DMS79 treated with DMSO at 0.1 percent for 48 hours (cell line): ENCODE results near the gene ZBTB47.
A peak's percentile ranks its signal among the peaks of the same experiment; 100 is the strongest.

Experiments
- DNase-seq: peaks from one replicate; lab custom pipeline; 2025; lab: John Stamatoyannopoulos, UW

ZBTB47 gene

DNA sequence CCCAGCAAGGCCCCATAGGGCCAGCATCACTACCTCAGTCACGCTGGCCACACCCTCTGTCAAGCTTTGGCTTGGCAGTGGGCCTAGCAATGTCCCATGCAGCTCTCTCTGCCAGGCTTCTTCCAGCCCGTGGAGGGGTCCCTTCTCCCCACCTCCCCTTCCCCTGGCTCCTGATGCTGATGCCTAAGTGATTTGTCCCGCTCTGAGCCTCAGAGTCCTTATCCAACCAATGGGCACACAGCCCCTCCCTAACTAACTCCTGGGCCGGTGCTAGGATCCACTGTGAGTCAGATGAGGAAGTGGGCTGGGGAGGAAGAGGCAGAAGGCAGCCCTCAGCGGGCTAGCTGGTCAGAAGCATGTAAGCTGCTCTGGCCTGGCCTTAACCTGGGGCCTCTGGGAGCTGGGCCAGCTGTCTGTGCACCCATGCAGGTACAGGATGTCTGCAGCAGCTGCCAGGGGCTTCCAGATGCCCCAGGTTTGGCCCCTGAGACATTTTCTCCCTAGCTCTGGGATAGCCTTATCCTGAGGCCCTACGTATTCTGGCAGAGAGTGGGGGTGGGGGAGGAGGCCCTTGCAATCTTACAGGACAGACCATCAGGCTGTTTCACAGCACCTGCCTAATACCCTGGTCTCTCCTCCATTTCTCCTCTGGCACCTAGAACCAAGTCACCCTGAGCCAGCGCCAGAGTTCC is 740 bp upstream of the ZBTB47 start:
- DNase-seq: peak; percentile 3

DNA sequence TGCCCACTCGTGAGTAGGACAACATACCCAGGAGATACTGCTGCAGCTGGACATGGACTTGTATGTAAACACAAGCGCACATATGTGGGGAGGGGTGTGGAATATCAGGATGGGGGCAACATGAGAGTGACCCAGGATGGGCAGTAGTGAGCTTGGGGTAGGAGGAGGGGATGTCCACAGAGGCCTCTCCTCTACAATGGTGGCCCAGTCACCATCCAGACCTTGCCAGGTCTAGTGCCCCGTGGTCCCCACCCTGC is 266 bp upstream of the ZBTB47 start:
- DNase-seq: no peak

DNA sequence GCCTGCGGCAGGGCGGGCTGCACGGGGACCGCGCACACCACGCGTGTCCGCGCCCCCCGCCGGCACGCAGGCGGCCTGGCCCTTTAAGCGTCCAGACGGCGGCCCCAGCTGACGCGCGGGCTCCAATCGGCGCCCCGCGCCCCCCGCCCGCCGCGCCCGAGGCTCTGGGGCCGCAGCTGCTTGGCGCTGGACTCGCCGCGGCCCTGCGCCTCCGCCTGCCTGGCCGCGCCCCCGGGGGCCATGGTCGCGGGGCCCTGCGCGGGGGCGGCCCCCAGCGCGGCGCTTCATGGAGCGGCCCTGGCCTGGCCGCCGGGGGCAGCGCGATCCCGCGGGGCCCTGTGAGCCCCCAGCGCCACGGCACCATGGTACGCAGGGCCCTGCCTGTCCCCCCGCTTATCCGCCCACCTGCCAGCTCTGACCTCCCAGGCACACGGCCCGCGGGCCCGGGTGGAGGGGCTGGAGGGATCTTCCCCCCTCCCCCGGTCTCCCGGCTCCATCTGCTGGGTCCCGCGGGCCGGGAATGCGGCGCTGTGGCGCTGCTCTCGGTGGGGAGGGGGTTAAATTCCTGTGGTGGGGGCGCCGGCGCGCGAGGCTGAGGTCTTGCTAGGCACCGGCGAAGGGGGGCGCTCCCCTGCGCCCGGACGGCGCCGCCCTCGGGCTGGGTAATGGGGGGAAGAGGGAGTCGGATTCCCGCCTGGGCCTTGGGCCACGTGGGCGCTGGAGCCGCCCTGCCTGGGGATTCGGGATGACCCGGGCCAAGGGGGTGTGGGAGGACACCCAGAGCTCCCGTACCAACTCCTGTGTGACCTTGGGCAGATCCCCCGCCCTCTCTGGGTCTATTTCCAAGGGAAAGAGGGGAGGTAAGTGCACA is 1.1 kb downstream of the ZBTB47 start:
- no peak for DNase-seq

DNA sequence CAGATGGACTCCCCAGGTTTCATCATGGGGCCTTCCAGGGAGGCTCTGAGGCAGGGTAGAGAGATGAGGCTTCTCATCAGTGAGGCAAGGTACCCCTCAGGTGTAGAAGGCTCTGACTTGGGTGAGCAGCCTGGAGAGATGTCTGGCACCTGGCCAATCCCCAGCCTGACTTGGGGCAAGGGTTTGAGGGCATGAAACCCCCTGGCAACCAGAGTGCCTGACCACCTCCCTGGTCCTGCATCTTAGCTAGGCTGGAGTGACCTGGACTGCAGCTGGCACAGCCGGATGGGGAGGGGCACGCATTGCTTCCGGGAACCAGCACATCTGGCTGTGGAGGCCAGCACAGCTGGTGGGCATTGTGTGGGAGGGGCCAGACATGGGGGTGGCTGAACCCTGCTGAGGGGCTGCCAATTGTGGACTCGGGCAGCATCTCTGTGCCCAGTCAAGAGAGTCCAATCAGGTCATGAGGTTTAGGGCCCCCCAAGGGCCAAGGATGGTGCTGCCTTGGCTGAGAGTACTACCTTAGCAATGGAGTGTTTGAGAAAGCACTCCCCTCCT is 1.9 kb downstream of the ZBTB47 start:
- peak; percentile 1 for DNase-seq

DNA sequence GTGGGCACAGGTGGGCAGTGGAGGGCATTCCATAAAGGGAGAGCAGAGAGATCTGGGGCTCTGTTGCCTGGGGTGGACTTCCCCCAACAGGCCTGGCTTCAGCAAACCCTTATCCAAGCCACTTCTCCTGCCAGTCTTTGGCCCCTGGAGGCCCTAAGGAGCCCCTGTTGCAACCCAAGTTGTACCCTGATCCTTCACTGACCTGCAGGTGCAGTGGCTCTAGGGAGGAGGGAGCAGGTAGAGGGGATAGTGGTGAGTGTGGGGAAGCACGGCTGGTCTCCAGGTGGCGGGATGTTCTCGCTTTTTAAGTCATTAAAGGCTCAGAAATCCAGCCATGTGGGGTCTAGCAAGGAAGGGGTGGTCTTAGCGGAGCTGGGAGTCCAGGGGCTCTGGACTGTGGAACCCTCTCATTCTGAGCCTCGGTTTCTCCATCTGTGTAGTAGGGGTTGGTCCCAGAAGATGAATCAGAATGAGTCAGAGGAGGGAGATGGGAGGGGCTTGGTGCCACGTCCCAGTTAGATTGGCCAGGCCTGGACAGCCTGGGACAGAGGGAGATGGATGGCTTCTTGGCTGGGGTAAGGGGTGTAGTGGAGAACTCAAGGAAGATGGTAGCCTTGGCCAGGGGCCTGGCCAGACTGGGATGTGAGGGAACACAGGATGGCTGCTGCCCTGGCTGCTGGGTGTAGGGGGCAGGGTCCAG is 2.6 kb downstream of the ZBTB47 start:
- no peak for DNase-seq

DNA sequence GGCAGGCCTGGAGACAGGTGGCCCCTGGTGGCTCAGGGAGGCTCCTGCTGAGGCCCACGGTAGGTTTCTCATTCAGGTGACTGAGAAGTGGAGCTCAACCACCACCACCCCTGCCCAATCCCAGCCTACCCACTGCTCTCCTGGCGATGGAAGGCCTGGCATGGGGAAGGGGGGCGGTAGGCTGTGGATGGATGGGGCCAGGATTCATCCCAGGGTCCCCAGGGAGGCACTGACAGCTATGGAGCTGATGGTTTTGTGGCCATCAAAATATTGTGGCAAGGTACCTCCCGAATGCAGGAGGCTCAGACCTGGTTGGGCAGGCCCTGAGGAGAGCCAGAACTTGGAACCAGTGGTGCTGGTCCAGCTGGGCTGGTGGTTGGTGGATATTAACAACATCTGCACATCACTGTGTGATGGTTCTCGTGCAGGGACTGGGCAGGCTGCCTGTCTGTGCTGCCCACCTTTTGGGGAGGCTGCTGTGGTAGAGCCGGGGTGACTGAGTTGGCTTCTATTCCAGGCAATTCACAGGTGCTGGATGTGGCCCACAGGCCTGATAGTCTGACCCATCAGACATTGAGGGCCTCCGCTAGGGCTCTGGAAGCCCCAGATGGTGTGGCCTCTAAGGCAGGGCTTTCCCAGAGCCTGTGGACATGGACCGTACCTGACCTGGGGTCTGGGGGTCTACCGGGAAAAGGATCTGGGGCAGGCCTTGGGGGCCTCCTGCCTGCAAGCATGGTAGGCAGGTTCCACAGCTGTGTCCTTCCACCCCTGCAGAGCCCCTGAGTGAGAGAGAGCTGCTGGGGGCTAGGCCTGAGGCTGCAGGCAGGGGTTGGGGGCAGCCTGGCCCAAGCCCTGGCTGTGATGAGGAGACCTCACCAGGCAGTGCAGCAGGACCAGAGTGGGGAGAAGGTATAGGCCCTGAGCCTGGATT is 3.4 kb downstream of the ZBTB47 start:
- DNase-seq: no peak

DNA sequence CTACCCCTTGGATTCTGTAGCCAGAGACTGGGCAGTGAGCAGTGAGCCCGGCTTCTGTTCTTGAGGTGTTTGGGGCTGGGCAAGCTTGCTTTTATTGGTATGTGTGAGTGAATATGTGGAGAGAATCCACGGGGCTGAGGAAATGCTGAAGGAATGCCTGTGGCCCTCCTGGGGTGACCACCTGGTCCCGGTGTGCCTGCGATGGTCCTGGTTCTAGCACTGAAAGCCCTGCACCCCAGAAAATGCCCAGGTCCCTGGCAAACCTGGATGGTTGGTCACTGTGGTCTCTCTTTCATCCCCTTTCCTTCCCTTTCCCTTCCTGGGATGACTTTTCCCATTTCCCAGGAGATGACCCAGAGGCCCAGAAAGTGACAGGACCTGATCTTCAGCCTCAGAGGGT is 4.2 kb downstream of the ZBTB47 start:
- DNase-seq: no peak

DNA sequence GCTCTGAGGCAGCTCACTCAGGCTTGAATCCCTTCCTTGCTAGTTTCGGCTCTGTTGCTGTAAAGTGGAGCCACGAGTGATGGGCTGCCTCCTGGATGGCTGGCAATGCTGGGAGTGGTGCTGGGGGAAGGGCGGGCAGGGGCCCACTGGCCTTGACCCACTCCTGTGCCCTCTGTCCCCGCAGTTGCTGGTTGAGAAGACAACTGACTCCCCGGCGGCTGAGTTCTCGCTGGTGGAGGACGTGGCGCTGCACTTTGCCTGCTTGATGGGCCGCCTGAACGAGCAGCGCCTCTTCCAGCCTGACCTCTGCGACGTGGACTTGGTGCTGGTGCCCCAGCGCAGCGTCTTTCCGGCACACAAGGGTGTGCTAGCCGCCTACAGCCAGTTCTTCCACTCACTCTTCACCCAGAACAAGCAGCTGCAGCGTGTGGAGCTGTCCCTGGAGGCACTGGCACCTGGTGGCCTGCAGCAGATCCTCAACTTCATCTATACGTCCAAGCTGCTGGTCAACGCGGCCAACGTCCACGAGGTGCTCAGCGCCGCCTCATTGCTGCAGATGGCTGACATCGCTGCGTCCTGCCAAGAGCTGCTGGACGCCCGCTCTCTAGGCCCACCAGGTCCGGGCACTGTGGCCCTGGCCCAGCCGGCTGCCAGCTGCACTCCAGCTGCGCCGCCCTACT is 4.7 kb downstream of the ZBTB47 start:
- DNase-seq: no peak

DNA sequence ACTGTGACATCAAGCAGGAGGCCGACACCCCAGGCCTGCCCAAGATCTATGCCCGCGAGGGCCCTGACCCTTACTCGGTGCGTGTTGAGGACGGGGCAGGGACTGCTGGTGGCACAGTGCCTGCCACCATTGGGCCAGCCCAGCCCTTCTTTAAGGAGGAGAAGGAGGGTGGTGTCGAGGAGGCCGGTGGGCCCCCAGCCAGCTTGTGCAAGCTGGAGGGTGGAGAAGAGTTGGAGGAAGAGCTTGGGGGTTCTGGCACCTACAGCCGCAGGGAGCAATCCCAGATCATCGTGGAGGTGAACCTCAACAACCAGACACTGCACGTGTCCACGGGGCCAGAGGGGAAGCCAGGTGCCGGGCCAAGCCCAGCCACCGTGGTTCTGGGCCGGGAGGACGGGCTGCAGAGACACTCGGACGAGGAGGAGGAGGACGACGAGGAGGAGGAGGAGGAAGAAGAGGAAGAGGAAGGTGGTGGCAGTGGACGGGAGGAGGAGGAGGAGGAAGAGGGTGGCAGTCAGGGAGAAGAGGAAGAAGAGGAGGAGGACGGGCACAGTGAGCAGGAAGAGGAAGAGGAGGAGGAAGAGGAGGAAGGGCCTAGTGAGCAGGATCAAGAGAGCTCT is 5.4 kb downstream of the ZBTB47 start:
- DNase-seq: no peak

DNA sequence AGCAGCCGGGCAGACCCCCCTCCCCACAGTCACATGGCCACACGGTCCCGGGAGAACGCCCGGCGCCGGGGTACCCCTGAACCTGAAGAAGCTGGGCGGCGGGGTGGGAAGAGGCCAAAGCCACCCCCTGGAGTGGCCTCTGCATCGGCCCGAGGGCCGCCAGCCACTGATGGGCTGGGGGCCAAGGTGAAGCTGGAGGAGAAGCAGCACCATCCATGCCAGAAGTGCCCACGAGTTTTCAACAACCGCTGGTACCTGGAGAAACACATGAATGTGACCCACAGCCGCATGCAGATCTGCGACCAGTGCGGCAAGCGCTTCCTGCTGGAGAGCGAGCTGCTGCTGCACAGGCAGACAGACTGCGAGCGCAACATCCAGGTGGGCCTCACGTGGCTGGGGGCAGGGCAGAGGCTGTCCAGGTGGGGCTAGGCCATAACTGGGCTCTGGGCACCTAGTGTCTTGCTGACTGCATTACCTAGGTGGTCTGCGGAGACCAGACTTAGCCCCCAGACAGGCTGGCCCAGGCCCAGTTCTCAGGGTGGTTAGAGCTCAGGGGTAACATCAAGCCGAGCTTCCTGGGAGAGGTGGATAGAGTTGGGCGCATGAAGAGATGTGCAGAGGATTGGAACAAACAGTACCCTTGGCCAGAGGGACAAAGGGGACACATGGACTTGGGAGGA is 6.1 kb downstream of the ZBTB47 start:
- no peak for DNase-seq

DNA sequence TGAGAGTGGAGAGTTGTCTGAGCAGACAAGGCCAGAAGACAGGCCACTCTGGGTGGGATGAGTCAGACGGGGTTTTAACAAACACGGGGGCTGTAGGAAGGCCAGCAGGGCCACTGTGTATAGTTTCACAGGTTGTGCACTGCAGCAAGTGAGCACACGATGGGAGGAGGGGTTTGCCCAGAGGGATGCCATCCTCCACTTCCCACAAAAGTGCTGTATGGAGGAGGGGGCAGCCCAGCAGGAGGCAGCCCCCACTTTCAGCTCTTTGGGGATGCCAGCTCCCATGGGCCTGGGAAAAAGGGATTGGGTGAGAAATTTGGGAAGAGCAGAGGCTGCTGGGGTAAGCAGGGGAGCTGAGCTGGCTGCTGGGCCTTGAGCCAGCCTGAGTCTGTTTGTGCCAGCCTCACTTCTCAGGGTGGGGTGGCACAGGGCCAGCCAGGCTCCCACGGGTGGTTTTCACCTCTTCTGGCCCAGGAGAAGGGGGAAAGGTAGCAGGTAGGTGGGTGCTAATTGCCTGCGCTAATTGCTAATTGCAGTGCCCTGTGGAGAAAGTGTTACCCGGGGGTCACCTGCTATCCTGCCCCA is 6.7 kb downstream of the ZBTB47 start:
- DNase-seq: no peak

DNA sequence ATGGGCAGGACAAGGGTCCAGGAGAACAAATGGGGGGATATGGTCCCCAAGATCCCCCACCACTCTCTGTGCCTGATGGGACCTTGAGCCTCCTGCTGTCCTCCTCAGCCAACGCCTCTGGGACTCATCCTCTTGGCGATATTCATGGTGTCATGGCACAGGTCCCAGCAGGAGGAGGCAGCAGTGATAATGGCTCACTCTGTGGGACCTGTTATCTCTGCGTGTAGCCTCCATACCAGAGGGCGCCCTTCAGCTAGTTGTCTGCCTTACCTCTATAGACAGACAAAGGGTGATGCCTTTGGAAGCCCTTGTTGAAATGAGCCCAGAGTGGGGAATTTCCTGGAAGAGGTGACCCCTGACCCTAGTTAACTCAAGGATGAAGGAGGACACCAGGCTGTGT is 7.4 kb downstream of the ZBTB47 start:
- no peak for DNase-seq

DNA sequence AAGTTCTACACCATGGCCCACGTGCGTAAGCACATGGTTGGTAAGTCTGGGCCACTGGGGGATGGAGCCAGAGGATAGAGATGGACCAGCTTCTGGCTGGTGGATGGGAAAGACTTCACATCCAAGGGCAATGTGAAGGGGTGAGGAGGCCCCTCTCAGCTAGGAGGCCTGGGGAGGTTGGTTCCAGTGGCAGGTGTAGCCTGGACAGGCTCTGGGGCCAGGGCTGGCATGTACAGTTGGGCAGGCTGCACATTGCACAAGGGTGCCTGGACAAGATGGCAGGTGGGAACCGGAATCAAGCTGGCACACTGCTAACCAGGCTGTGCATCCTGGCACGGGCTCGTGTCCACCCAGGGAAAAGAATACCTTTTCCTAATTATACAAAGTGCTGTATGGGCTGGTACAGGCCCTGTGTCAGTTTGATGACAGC is 8.1 kb downstream of the ZBTB47 start:
- no peak for DNase-seq

DNA sequence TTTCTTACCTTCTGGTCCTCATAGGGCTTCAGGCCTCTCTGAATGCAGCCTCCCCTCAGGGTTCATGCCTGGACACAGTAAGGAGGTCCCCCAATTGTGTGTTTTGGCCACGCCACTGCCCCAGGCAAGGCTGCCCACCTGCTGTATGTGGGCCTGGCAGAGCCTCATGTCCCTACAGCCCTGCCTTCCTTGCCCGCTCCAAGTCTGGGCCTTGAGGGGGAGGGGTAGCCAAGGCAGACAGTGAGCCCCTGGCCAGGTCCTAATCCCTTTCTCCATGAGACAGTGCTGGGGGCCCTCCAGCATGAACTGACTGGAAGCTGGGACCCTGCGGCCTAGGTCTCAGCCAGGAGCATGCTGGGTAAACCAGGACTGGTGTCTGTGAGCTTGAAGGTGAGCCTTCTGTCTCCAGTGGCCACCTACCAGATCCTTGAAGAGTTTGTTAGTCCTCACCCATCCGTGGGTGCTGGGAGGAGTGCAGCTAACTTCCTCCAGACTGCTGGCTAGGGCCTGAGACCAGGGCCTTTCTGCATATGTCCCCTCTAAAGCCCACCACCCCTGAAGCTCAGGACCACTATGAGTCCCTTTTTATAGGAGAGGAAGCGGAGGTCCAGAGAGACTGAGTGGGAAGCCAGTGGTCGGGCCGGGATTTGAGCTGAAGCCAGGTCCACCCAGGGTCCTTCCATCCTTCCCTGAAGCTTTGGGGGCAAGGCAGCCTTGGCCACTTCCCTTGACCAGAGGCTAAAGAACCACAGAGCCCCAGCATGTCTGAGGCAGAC is 8.7 kb downstream of the ZBTB47 start:
- no peak for DNase-seq

DNA sequence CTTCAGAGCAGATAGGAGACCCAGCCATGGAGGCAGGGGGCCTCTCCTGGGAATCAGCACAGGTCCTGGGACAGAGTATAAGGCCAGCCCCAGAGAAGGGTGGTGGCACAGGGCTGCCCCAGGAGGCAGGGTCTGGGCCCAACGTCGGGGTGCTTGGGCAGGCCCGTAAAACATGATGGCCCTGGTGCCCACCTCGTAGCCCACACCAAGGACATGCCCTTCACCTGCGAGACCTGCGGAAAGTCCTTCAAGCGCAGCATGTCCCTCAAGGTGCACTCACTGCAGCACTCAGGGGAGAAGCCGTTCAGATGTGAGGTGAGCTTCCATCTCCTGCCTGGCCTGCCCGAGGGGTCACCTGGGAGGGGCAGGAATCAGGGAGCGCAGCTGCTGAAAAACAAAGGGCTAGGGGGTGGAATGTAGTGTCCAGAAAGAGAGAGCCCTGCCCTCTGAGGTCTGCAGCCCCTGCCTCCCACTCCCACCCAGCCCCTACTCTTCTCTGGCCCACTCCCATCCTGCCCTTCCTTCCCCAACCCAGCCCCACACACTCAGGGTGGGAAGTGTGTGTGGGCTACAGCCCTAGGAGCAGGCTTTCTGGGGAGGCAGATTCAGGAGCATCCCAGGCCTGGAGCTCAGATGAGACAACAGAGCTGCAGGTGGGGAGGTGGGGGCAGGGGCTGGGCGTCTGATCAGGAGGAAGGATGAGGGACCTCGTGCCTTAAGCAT is 9.5 kb downstream of the ZBTB47 start:
- DNase-seq: no peak

DNA sequence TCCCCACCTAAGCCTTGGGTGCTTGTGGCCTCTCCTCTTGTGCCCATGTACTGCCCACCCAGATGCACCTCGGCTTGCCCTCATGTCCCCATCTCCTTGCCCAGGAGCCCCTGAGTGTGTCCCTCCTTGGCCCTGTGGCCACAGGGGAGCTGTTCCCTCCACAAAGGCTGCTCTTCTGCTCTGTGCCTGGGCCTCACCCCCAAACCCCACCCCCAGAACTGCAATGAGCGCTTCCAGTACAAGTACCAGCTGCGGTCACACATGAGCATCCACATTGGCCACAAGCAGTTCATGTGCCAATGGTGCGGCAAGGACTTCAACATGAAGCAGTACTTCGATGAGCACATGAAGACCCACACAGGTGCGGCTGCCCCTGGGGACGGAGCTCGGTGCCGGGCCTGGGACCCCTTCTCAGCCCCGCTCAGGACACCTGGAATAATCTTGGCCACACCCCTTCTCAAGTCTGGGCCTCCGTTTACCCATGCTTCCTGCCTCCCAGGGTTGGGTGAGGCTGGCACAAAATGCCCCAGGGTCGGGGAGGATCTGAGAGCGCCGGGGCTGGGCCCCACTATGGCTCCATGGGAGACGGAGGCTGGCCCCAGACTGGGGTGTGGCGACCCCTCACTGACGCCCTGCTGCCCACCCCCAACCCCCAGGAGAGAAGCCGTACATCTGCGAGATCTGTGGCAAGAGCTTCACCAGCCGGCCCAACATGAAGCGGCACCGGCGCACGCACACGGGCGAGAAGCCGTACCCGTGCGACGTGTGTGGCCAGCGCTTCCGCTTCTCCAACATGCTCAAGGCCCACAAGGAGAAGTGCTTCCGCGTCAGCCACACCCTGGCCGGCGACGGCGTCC is 10.3 kb downstream of the ZBTB47 start:
- no peak for DNase-seq

DNA sequence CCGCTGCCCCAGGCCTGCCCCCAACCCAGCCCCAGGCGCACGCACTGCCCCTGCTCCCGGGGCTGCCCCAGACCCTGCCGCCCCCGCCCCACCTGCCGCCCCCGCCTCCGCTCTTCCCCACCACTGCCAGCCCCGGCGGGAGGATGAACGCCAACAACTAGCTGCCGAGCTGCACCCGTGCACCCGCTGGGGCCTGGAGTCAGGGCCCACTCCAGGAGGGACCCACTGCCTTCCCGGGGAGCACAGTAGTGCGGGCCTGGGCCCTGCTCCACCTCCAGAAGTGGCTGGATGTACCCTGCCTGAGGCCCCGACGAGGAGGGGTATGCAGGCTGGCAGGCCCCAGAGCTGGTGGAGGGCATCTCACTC is 10.9 kb downstream of the ZBTB47 start:
- DNase-seq: no peak
